Measurements from ENCODE around the gene MYO10.

DNA sequence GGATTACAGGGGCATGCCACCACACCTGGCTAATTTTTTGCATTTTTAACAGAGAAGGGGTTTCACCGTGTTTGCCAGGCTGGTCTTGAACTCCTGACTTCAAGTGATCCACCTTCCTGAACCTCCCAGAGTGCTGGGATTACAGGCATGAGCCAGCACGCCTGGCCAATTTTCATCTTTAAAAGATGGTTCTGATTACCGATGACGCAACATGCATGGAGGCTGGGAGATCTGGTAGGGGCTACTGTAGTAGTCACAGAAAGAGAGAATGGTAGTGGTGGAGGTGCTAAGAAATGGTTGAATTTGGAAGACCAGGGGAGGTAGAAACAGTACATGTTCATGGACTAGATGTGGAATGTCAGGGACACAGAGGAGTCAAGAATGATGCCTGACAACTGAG is 296.9 kb downstream of the MYO10 start:
- no peak for TF ChIP-seq EZH2 (IDR thresholded peaks at IDR 0.05; ENCODE audit: borderline replicate concordance, low read depth, low read length, poor library complexity, severe bottlenecking)
- TF ChIP-seq, protein P1, sequence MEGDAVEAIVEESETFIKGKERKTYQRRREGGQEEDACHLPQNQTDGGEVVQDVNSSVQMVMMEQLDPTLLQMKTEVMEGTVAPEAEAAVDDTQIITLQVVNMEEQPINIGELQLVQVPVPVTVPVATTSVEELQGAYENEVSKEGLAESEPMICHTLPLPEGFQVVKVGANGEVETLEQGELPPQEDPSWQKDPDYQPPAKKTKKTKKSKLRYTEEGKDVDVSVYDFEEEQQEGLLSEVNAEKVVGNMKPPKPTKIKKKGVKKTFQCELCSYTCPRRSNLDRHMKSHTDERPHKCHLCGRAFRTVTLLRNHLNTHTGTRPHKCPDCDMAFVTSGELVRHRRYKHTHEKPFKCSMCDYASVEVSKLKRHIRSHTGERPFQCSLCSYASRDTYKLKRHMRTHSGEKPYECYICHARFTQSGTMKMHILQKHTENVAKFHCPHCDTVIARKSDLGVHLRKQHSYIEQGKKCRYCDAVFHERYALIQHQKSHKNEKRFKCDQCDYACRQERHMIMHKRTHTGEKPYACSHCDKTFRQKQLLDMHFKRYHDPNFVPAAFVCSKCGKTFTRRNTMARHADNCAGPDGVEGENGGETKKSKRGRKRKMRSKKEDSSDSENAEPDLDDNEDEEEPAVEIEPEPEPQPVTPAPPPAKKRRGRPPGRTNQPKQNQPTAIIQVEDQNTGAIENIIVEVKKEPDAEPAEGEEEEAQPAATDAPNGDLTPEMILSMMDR (conservative IDR thresholded peaks at IDR 0.05; ENCODE audit: low read depth, low read length), result no peak

Data from A673 (cell line).